Tibial nerve (tissue), 4 donors: ENCODE results near the gene NATD1.

Source experiments
- EP300 ChIP-seq, 2 donors: sonication (generic); formaldehyde crosslinking; IDR thresholded peaks; one replicate each; pipeline ENCODE4 v1.6.1; 2017; ENCODE audit warnings: antibody characterized with exemption in 2 of 2, mild to moderate bottlenecking in 1 of 2
- POLR2A ChIP-seq, 2 donors: fragments of 450-650 bp; IDR thresholded peaks; one replicate each; pipeline ENCODE4 v1.6.1; 2017; ENCODE audit warnings: antibody characterized with exemption in 2 of 2, mild to moderate bottlenecking in 2 of 2, moderate library complexity in 2 of 2
- TF ChIP-seq, protein P1 (sequence below), 5 experiments: fragments of 200-600 bp in 3 of 5; fragments of 450-650 bp in 2 of 5; sonication (generic) in 3 of 5; IDR thresholded peaks; one replicate each; pipeline ENCODE4 v1.5.1; 2016 to 2019; ENCODE audit warnings: antibody characterized with exemption in 5 of 5, mild to moderate bottlenecking in 3 of 5, moderate library complexity in 2 of 5

DNA sequence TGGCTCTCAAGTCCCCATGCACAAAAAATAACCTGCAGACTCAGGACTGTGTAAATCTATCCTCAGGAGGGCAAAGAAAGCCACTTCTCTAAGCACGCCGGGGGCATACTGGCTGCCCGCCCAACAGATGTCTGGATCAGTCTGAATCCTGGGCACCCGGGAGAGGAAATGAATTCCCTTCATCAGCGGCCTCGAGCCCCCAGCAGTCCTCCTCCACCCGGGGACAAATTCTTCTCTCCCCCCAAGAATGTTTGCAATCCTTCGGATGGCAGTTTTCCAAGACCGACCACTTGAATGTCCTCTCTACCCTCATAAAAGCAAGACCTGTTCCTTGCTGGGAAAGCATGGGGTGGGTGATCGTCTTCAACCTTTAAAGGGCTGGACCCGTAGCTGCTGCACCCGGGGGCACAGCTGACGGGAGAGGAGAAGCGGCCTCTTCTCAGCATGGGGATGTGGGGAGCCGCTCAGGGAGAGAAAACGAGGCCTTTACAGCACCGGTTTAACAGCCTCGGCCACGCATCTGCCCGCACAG is 21.9 kb upstream of the NATD1 start:
- TF ChIP-seq, protein P1, sequence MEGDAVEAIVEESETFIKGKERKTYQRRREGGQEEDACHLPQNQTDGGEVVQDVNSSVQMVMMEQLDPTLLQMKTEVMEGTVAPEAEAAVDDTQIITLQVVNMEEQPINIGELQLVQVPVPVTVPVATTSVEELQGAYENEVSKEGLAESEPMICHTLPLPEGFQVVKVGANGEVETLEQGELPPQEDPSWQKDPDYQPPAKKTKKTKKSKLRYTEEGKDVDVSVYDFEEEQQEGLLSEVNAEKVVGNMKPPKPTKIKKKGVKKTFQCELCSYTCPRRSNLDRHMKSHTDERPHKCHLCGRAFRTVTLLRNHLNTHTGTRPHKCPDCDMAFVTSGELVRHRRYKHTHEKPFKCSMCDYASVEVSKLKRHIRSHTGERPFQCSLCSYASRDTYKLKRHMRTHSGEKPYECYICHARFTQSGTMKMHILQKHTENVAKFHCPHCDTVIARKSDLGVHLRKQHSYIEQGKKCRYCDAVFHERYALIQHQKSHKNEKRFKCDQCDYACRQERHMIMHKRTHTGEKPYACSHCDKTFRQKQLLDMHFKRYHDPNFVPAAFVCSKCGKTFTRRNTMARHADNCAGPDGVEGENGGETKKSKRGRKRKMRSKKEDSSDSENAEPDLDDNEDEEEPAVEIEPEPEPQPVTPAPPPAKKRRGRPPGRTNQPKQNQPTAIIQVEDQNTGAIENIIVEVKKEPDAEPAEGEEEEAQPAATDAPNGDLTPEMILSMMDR (IDR thresholded peaks at IDR 0.05), result no peak
- TF ChIP-seq POLR2A (IDR thresholded peaks at IDR 0.05), result no peak
- TF ChIP-seq EP300 (IDR thresholded peaks at IDR 0.05), result no peak
